ENCODE measurements around the gene SNRNP35. TPM values are rescaled to one million over a fixed set of nuclear protein-coding genes. Genes with fewer than 3 reads are reported as not detected.
"Not testable (repeated sequence)": the region's sequence is repeated elsewhere in the genome, so short reads cannot be mapped to it uniquely, and the experiment has no call there.

Gene SNRNP35
- total RNA-seq, 4 donors from 2014 or later, result 8.6 to 30.0 (median 25.7) TPM

GRCh38 chr12:123478762-123479161 is 20.8 kb downstream of the SNRNP35 start:
- Histone ChIP-seq H3K9me3 (no peaks in the 10 kb centered on the region), H3K4me3 (no peak overlapping the region), H3K27ac (peak overlapping the region in 2 of 4 donors; percentile 2 to 29), H3K4me1 (no peaks in the 10 kb centered on the region), H3K27me3 (no peaks in the 10 kb centered on the region), H3K36me3 (no peaks in the 10 kb centered on the region)
- DNase-seq, result no peak
- in situ Hi-C loops (cut with MboI; ENCODE audit: low pct_ligation_motif_present in 1 of 4, low pct_unique_long_range_greater_than_20kb in 1 of 4, low sequenced_read_pairs in 3 of 4), result no loop called here
- TF ChIP-seq CTCF (IDR thresholded peaks at IDR 0.05), result no peak
- TF ChIP-seq EP300 (IDR thresholded peaks at IDR 0.05; ENCODE audit: low read depth), result no peak
- no peak for TF ChIP-seq POLR2A (IDR thresholded peaks at IDR 0.05)
- TF ChIP-seq POLR2AphosphoS5 (IDR thresholded peaks at IDR 0.05), result no peak
- WGBS, 2 donors (ENCODE audit: low coverage in 1 of 2), result 87 to 92% methylated on average over 9 to 10 of the region's 10 CpGs
- intact Hi-C loops (cut with DNase I; ENCODE audit: low total_unique reads), result no loop called here

DNA sequence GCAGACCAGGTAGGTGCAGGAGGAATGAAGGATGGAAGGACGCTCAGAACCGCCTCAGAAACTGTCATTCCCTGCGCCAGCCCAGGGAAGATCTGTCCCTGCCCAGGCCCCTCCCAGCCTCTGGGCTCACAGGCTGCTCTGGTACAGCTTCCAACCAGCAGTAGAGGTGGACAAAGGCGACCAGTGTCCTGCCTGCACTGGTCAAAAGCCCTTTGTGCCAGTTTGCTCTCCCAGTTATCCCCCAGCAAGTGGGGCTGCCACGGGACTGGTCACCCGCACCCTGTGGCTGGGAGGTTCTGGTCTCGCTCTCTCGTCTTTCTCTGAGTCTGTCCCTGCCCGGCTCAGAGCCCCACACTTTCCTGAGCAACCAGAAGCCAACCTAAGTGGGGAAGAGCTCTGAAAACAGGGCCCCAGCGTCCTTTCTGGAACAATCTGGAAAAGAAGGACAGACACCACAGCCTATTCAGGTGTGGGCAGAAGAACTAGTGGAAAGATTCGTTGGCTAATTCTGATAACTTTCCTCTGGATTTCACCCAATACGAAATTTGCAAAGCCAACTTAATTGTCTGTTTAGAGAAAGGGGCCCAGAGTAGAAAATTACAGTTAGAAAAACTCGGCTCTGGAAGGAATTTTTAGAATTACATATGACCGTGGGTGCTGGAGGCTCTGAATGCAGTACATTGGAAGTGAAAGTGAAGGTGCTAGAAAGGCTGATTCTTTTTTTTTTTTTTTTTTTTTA is 21.7 kb downstream of the SNRNP35 start:
- Histone ChIP-seq H3K36me3 (no peaks in the 10 kb centered on the region), H3K4me3 (no peak overlapping the region), H3K4me1 (no peaks in the 10 kb centered on the region), H3K27me3 (no peaks in the 10 kb centered on the region), H3K9me3 (no peaks in the 10 kb centered on the region), H3K27ac (peak overlapping the region; percentile 2 to 29 (median 16))
- in situ Hi-C loops (cut with MboI; ENCODE audit: low pct_ligation_motif_present in 1 of 4, low pct_unique_long_range_greater_than_20kb in 1 of 4, low sequenced_read_pairs in 3 of 4) (no loop called here), intact Hi-C loops (cut with DNase I; ENCODE audit: low total_unique reads) (no loop called here)
- WGBS, 2 donors (ENCODE audit: low coverage in 1 of 2), result 37 to 76% methylated on average over 4 to 14 of the region's 14 CpGs
- TF ChIP-seq POLR2A (IDR thresholded peaks at IDR 0.05) (no peak), CTCF (IDR thresholded peaks at IDR 0.05) (no peak), POLR2AphosphoS5 (IDR thresholded peaks at IDR 0.05) (no peak), EP300 (IDR thresholded peaks at IDR 0.05; ENCODE audit: low read depth) (no peak)
- DNase-seq, result no peak

GRCh38 chr12:123481251-123481650 is 23.3 kb downstream of the SNRNP35 start:
- H3K27me3 ChIP-seq; H3K36me3 ChIP-seq; H3K9me3 ChIP-seq; H3K4me1 ChIP-seq; intact Hi-C loops (cut with DNase I; ENCODE audit: low total_unique reads); H3K27ac ChIP-seq; in situ Hi-C loops (cut with MboI; ENCODE audit: low pct_ligation_motif_present in 1 of 4, low pct_unique_long_range_greater_than_20kb in 1 of 4, low sequenced_read_pairs in 3 of 4); DNase-seq; H3K4me3 ChIP-seq: not testable (repeated sequence)
- WGBS, 2 donors (ENCODE audit: low coverage in 1 of 2), result 96% methylated on average over 3 to 5 of the region's 5 CpGs

DNA sequence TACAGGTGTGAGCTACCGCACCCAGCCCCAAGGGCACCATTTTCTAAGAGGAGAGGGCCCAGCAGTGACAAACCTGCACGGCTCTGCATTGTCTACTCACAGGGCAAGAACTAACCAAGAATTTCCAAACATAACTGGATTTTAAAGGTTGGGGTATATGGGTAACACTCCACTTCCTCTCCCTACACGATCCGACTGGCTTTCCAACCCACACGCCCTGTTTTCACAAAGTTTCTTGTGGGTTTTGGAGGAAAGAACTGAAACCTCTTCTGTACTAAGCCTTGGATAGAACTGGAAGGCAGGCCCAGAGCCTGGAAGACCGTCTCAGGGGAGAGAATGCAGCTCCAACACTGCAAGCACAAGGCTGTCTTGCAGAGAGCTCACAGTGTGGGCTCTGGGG is 24.9 kb downstream of the SNRNP35 start:
- H3K27me3 ChIP-seq, result no peaks in the 10 kb centered on the region
- TF ChIP-seq POLR2AphosphoS5 (IDR thresholded peaks at IDR 0.05) (no peak), CTCF (IDR thresholded peaks at IDR 0.05) (no peak), POLR2A (IDR thresholded peaks at IDR 0.05) (no peak), EP300 (IDR thresholded peaks at IDR 0.05; ENCODE audit: low read depth) (no peak)
- DNase-seq, result no peak
- WGBS, 2 donors (ENCODE audit: low coverage in 1 of 2), result 88% methylated on average over 6 of the region's 6 CpGs; no CpG with 5 or more reads in 1 of the 2 donors
- no peaks in the 10 kb centered on the region for H3K4me1 ChIP-seq
- in situ Hi-C loops (cut with MboI; ENCODE audit: low pct_ligation_motif_present in 1 of 4, low pct_unique_long_range_greater_than_20kb in 1 of 4, low sequenced_read_pairs in 3 of 4) (no loop called here), intact Hi-C loops (cut with DNase I; ENCODE audit: low total_unique reads) (no loop called here)
- no peaks in the 10 kb centered on the region for H3K36me3 ChIP-seq
- H3K4me3 ChIP-seq, result no peak overlapping the region
- H3K9me3 ChIP-seq, result no peaks in the 10 kb centered on the region
- H3K27ac ChIP-seq, result no peak overlapping the region

Measured in transverse colon (tissue), 4 donors.